ENCODE measurements around the gene METTL5.

The METTL5 gene

DNA sequence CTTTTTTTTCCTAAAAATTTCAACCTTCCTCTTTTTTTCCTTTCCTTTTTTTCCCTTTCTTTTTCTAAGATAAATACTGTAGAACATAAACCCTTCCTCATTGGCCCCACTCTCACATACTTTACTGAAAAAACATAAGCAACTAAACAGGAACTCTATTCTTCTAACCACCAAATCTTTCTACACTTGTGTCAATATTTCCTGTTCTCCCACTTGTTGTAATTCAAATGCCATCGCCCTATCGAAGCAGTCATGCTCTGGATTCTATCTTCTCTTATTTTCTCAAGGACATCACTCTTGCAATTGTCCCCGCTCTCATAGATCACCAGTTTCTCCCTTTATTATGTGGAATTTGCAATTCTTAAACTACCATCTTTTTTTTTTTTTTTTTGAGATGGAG, 46.3 kb downstream of the METTL5 start:
- DNase-seq: no peak

DNA sequence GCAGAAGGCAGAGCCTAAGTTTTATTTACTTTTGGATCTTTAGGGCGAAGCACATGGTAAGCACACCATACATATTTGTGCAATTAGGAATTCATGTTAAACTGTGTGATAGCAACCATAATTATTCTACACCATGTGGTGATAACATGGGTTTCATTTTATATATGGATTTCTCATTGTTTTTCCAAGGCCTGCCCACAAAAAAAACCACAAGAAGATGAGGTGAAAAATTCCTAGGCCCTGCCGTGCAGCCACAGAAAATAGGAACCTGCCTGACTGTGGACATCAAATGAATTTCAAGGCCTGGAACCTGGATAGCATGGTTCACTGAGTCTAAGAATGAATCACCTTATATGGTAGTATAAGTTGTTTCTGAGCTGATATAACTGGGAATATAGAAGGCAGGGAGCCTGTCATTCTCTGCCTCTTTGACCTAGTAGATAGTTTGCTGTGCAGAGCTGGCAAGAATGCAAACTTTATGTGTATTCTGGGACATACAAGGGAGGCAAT, 48.4 kb downstream of the METTL5 start:
- no peak for DNase-seq

DNA sequence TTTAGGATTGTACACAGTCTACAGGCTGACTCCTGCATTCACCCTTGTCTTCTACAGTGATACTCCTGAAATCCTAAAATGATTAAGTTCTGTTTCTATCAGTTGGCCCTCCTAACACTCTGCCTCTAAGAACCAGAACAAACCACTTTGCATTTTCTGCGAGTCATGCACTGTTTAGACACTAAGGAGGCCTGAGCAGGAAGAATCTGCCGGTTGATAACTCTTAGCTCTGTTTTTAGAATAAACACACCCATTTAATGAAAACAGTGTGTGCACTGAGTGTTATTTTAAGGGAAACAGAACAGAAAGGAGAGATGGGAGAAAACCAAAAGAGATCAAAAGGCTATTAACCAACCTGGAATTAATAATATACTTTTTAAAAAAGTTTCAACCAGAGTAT, 48.9 kb downstream of the METTL5 start:
- no peak for DNase-seq

DNA sequence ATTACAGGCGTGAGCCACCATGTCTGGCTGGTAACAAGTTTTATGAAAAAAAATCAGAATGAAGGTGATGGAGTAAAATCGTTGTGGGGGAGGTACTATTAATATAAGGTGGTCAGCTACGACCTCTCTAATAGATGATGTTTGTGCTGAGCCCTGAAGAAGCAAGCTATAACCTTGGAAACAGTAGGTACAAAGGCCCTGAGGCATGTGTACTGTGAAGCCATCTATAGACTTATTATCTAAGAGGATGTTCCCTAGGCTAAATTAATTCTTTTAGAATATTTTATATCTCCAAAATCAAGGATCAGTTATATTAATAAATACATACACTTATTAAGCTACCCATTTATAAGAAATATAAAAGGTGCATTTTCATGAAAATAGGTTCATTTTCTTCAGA, 49.4 kb downstream of the METTL5 start:
- DNase-seq: no peak

DNA sequence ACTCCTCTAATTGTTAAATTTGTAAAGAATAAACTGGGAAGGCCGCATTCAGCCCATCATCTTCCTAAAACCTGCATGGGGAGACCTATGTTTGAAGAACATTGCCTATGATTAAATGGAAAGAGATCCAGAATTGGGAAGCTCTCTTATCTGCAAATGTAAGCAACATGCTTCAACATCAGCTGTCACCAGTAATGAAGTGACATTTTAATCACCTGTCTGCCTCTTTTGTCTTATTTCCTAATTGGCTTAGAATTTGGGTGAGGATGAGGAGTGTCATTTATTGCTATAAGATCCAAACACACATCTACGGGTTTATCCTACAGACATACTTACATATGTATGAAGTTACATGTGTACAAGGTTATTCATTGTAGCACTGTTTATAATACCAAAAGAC, 52.1 kb downstream of the METTL5 start:
- DNase-seq: no peak

DNA sequence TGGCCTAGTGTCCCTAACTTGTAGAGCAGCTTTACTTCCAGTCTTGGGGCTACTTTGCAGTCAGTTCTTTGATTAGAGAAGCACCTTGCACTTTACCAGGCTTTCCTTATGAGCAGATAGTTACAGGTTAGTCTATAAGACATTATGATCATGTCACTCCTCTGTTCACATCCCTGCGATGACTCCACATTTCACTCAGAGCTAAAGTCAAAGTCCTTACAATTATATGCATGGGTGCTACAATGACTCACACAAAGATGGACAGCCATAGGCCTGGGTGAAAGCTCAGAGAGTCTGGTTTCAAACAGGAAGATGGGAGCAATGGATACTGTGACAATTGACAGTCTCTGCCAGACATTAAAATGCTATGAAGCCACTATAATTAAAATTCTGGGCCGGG, 53.1 kb downstream of the METTL5 start:
- DNase-seq: no peak

DNA sequence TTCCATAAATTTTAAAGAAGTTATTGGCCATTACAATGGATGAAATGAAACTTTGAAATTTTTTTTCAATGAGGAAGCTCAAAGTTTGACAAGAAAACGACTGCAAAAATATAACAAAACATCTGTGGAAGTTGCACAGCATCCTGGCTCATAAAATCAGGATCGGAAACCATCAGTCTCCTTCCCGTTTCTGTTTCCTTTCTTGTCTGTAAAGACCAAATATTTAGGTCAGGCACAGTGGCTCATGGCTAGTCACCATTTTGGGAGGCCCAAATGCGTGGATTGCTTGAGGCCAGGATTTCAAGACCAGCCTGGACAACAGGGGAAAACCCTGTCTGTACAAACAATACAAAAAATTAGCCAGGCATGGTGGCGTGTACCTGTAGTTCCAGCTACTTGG, 53.7 kb downstream of the METTL5 start:
- no peak for DNase-seq

DNA sequence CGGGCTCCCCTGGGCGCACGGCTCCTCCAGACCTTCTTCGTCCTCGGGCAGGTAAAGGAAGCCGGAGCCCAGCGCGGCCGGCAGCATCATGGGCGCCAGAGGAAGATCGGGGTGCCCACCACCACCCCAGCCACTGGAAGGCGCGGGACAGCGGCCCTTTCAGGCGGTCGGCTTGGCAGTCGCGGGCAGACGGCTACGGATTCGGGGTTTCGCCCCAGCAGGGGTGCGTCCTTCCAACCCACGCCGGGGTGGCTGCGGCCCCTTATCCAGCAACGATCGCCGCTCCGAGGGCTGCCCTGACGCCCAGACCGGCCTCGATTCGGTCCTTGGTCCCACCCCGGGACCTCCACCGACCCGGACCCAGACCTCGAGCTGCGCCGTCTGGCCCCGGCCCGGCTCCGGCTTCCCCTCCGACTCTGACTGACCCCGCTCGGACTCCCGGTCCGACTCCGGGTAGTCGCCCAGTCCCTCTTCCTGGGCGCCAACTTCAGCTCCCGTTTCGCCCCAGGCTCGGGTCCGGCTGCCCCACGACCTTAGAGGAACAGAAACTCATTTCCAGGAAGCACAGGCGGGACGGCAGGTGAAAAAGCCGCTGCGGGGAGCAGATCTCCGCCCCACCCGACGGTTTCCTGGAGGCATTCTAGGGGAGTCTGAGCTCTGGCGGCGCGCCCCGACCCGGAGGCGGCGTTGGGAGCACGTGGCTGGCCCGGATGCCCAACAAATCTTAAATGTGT, 56.3 kb downstream of the METTL5 start:
- no peak for DNase-seq

DNA sequence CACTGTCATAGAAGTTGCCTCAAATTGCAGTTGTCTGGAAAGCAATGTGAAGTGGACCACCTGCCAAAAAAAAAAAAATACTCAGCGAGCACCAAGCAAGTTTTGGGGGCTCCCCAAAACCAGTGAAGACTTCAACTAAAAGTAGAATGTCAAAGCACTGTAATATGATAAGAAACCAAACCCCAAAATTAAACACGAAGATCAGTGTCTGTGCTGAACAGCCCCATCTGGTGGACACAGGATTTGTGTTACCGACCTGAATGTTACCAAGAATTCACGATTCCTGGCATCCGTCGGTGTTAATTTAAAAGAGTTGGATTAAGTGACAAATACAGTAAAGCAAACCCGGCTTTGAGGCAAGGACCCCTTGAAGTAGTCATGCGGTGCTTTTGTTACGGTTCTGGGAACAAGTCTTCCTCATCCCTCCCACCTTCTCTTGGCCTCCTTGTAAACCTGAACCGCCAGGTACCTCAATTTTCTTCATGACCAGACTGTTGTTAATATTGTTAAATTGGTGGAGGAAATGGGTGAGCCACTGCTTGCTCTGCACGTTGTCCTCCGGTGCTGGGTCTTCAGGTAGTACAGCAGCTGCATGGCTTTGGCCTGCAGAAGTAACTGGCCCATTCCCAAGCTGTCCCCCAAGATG, 57.3 kb downstream of the METTL5 start:
- no peak for DNase-seq

DNA sequence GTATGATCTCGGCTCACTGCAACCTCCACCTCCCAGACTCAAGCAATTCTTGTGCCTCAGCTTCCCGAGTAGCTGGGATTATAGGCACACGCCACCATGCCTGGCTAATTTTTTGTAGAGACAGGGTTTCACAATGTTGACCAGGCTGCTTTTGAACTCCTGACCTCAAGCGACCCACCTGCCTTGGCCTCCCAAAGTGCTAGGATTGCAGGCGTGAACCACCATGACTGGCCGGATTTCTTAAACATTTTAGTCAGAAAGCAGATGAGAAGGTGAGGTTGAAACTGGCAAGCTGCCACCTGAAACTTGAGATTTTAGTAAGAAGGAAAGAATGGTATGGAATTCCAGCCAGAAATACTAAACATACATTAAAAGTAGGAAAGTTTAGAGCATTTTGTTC, 59.2 kb downstream of the METTL5 start:
- DNase-seq: no peak

DNA sequence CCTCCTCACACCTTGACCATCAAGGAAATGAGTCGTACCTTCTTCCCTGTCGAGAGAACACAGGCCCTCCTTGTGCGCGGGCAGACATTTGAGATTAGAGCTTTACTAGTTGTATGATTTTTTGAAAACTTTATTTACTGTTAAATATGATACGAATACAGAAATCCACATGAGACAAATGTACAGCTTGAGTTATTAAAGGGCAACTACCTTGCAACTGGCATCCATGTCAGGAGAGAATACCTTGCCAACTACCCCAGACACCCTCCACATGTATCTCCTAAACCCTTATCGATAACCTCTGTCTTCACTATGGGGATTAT, 62.8 kb downstream of the METTL5 start:
- DNase-seq: no peak

All from amniotic stem cell (primary cell).